Loucy (cell line): ENCODE measurements around the gene MPV17L.

Experiments used
- H2AFZ ChIP-seq: fragments of 200-600 bp; sonication (generic); 2 replicates; pipeline ENCODE4 v1.6.0; 2016; ENCODE audit warnings: antibody characterized with exemption, mild to moderate bottlenecking, low read length, moderate library complexity
- H3F3A ChIP-seq: fragments of 200-600 bp; 2 replicates; pipeline ENCODE4 v1.6.0; 2016; ENCODE audit warnings: antibody characterized with exemption, low read depth, mild to moderate bottlenecking
- H3K27me3 ChIP-seq: fragments of 200-600 bp; sonication (generic); 2 replicates; pipeline ENCODE4 v1.6.1; 2014; ENCODE audit warnings: low read length, mild to moderate bottlenecking; ENCODE audit not compliant: insufficient read depth, poor library complexity, severe bottlenecking
- H3K36me3 ChIP-seq: fragments of 200-600 bp; sonication (generic); 2 replicates; pipeline ENCODE4 v1.6.1; 2016; ENCODE audit warnings: low read length; ENCODE audit not compliant: insufficient read depth
- H3K4me1 ChIP-seq: fragments of 200-600 bp; sonication (generic); 2 replicates; pipeline ENCODE4 v1.5.1; 2014; ENCODE audit warnings: low read length, mild to moderate bottlenecking; ENCODE audit not compliant: insufficient read depth, poor library complexity, severe bottlenecking
- H3K4me2 ChIP-seq: fragments of 200-600 bp; sonication (generic); 2 replicates; pipeline ENCODE4 v1.6.0; 2014; ENCODE audit warnings: antibody characterized with exemption, low read length, low read depth, mild to moderate bottlenecking; ENCODE audit not compliant: poor library complexity, severe bottlenecking
- H3K4me3 ChIP-seq: fragments of 200-600 bp; sonication (generic); 2 replicates; pipeline ENCODE4 v1.5.1; 2014; ENCODE audit warnings: low read length, mild to moderate bottlenecking, mixed read lengths; ENCODE audit not compliant: poor library complexity, severe bottlenecking
- H3K79me2 ChIP-seq: fragments of 200-600 bp; sonication (generic); 2 replicates; pipeline ENCODE4 v1.6.1; 2014; ENCODE audit warnings: low read length; ENCODE audit not compliant: insufficient read depth
- H3K9ac ChIP-seq: fragments of 200-600 bp; sonication (generic); 2 replicates; pipeline ENCODE4 v1.6.0; 2014; ENCODE audit warnings: mild to moderate bottlenecking, low read depth, low read length, moderate library complexity; ENCODE audit not compliant: poor library complexity, severe bottlenecking
- H3K9me2 ChIP-seq: fragments of 200-600 bp; sonication (generic); replicated peaks from 2 replicates; pipeline ENCODE4 v1.6.1; 2016; ENCODE audit warnings: low read depth, low read length, mixed read lengths
- H3K9me3 ChIP-seq: fragments of 200-600 bp; sonication (generic); 2 replicates; pipeline ENCODE4 v1.6.1; 2014; ENCODE audit warnings: mild to moderate bottlenecking, antibody characterized with exemption, low read length, low read depth; ENCODE audit not compliant: insufficient read depth
- H4K20me1 ChIP-seq: fragments of 200-600 bp; sonication (generic); 2 replicates; pipeline ENCODE4 v1.6.0; 2014; ENCODE audit warnings: antibody characterized with exemption, low read length, mild to moderate bottlenecking; ENCODE audit not compliant: insufficient read depth, poor library complexity, severe bottlenecking
- CTCF ChIP-seq: fragments of 200-600 bp; sonication (generic); conservative IDR thresholded peaks from 2 replicates; pipeline ENCODE4 v1.5.1; 2014; ENCODE audit warnings: mild to moderate bottlenecking, antibody characterized with exemption, low read length
- EZH2phosphoT487 ChIP-seq: fragments of 200-600 bp; IDR thresholded peaks from 2 replicates; pipeline ENCODE4 v1.6.1; 2018; ENCODE audit warnings: antibody characterized with exemption, mild to moderate bottlenecking, moderate library complexity, borderline replicate concordance

The MPV17L gene

DNA sequence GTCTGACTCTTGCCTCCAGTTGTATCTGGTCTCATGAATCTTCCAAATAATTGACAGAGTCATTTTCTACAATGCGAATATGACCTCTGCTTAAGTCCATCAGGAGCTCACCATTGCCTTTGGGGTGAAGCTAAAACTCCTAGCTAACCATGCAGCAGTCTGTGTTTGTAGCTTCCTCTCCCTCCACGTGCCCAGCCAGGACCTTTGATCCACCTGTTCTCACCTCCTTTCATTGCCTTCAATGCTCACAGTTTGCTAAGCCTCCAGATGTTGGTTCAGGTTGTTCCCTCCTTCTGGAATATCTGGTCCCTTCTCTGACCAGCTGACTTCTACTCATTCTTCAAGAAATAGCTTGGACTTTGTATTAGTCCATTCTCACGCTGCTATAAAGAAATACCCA is 61.8 kb downstream of the MPV17L start:
- H3K79me2 ChIP-seq, result no peaks in the 10 kb centered on the region
- TF ChIP-seq EZH2phosphoT487 (no peak), CTCF (no peak)
- no peaks in the 10 kb centered on the region for H3K27me3 ChIP-seq
- no peak overlapping the region for H3K4me3 ChIP-seq
- H2AFZ ChIP-seq, result no peak overlapping the region
- H3F3A ChIP-seq, result no peaks in the 10 kb centered on the region
- H3K9ac ChIP-seq, result no peak overlapping the region
- no peaks in the 10 kb centered on the region for H3K36me3 ChIP-seq
- no peaks in the 10 kb centered on the region for H3K9me2 ChIP-seq
- no peaks in the 10 kb centered on the region for H3K4me1 ChIP-seq
- no peaks in the 10 kb centered on the region for H4K20me1 ChIP-seq
- no peak overlapping the region for H3K4me2 ChIP-seq
- no peaks in the 10 kb centered on the region for H3K9me3 ChIP-seq

DNA sequence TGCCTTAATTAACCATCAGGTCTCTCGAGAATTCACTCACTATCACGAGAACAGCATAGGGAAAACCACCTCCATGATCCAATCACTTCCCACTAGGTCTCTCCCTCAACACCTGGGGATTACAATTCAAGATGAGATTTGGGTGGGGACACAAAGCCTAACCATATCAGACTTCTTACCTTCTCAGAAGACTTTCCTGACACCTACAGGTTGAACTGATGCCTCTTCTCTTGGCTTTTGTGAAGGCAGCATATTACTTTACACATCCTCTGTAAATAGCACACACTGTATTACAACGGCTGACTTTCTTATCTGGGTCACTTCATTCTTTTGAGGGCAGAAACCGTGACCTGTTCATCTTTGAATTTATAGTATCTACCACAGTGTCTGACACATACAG is 62.4 kb downstream of the MPV17L start:
- no peaks in the 10 kb centered on the region for H3F3A ChIP-seq
- no peaks in the 10 kb centered on the region for H3K9me3 ChIP-seq
- H2AFZ ChIP-seq, result no peak overlapping the region
- no peak overlapping the region for H3K9ac ChIP-seq
- no peaks in the 10 kb centered on the region for H3K79me2 ChIP-seq
- H3K9me2 ChIP-seq, result no peaks in the 10 kb centered on the region
- no peaks in the 10 kb centered on the region for H3K27me3 ChIP-seq
- H4K20me1 ChIP-seq, result no peaks in the 10 kb centered on the region
- no peaks in the 10 kb centered on the region for H3K36me3 ChIP-seq
- no peak overlapping the region for H3K4me2 ChIP-seq
- TF ChIP-seq CTCF (no peak), EZH2phosphoT487 (no peak)
- H3K4me3 ChIP-seq, result no peak overlapping the region
- no peaks in the 10 kb centered on the region for H3K4me1 ChIP-seq

- TF ChIP-seq CTCF (no peak), EZH2phosphoT487 (no peak)
- no peaks in the 10 kb centered on the region for H3K27me3 ChIP-seq
- no peaks in the 10 kb centered on the region for H3K9me3 ChIP-seq
- no peaks in the 10 kb centered on the region for H3K36me3 ChIP-seq
- no peak overlapping the region for H3K4me2 ChIP-seq
- no peaks in the 10 kb centered on the region for H3F3A ChIP-seq
- H4K20me1 ChIP-seq, result no peaks in the 10 kb centered on the region
- H3K79me2 ChIP-seq, result no peaks in the 10 kb centered on the region
- H3K9ac ChIP-seq, result no peak overlapping the region
- no peak overlapping the region for H3K4me3 ChIP-seq
- no peaks in the 10 kb centered on the region for H3K9me2 ChIP-seq
- no peaks in the 10 kb centered on the region for H3K4me1 ChIP-seq
- H2AFZ ChIP-seq, result no peak overlapping the region
These were observed 64.2 kb downstream of the MPV17L start for GRCh38 chr16:15459791-15460190.
